DND-41 (cell line): ENCODE results near the gene NEDD4L.

Experiments
- ATAC-seq: fragments of 200-7000 bp; cut with Tn5 transposase; 3 replicates; pipeline ENCODE4 v1.9.1; 2021; ENCODE audit warnings: low read depth; ENCODE audit not compliant: insufficient read depth
- DNase-seq: peaks from one replicate; pipeline ENCODE4 v3.0.0-alpha.2; 2020
- H2AFZ ChIP-seq: 2 replicates; pipeline ENCODE4 v1.6.0; 2012; ENCODE audit warnings: low read depth, low read length
- H3K27ac ChIP-seq: 2 replicates; pipeline ENCODE4 v1.5.1; 2012; ENCODE audit warnings: low read length, inconsistent platforms
- H3K27me3 ChIP-seq: fragments of 200-600 bp; sonication (generic); 2 replicates; pipeline ENCODE4 v1.6.0; 2012; ENCODE audit warnings: low read length, mild to moderate bottlenecking, inconsistent platforms; ENCODE audit not compliant: insufficient read depth, poor library complexity
- H3K36me3 ChIP-seq: 2 replicates; pipeline ENCODE4 v1.5.1; 2012; ENCODE audit warnings: low read length, inconsistent platforms; ENCODE audit not compliant: insufficient read depth
- H3K4me1 ChIP-seq: 2 replicates; pipeline ENCODE4 v1.5.1; 2012; ENCODE audit warnings: mild to moderate bottlenecking, low read length; ENCODE audit not compliant: insufficient read depth
- H3K4me2 ChIP-seq: 2 replicates; pipeline ENCODE4 v1.6.0; 2012; ENCODE audit warnings: mild to moderate bottlenecking, moderate library complexity, low read length, inconsistent platforms; ENCODE audit not compliant: insufficient read depth
- H3K4me3 ChIP-seq, 2 experiments: fragments of 200-600 bp in 1 of 2; shearing (Covaris generic) in 1 of 2; 2 replicates each; pipeline ENCODE4 v1.5.1; 2012 to 2016; ENCODE audit warnings: inconsistent platforms in 2 of 2, low read length in 2 of 2, mild to moderate bottlenecking in 2 of 2, low read depth in 1 of 2, moderate library complexity in 1 of 2
- H3K79me2 ChIP-seq: 2 replicates; pipeline ENCODE4 v1.6.0; 2012; ENCODE audit warnings: low read length, inconsistent platforms; ENCODE audit not compliant: insufficient read depth
- H3K9ac ChIP-seq: 2 replicates; pipeline ENCODE4 v1.6.0; 2012; ENCODE audit warnings: low read depth, mild to moderate bottlenecking, inconsistent platforms, low read length, moderate library complexity
- H3K9me3 ChIP-seq: 2 replicates; pipeline ENCODE4 v1.5.1; 2012; ENCODE audit warnings: low read length, moderate library complexity, mild to moderate bottlenecking, inconsistent platforms; ENCODE audit not compliant: insufficient read depth, severe bottlenecking
- H4K20me1 ChIP-seq: 2 replicates; pipeline ENCODE4 v1.6.0; 2012; ENCODE audit warnings: low read length; ENCODE audit not compliant: insufficient read depth
- CTCF ChIP-seq: IDR thresholded peaks from 2 replicates; pipeline ENCODE4 v1.5.1; 2012; ENCODE audit warnings: borderline replicate concordance, low read length, moderate library complexity, mild to moderate bottlenecking; ENCODE audit not compliant: poor library complexity, severe bottlenecking; ENCODE audit errors: extremely low read depth
- EZH2 ChIP-seq: IDR thresholded peaks from 3 replicates; pipeline ENCODE4 v1.6.1; 2012; ENCODE audit warnings: borderline replicate concordance, low read depth, mild to moderate bottlenecking, moderate library complexity, low read length, inconsistent platforms; ENCODE audit not compliant: severe bottlenecking

Gene NEDD4L

GRCh38 chr18:58105888-58106260 is 61.8 kb downstream of the NEDD4L start:
- no peak overlapping the region for H3K4me2 ChIP-seq
- H3K4me1 ChIP-seq, result no peaks in the 10 kb centered on the region
- H3K9ac ChIP-seq, result no peak overlapping the region
- ATAC-seq, result no peak
- no peaks in the 10 kb centered on the region for H3K79me2 ChIP-seq
- peaks cover 14% of the 10 kb centered on the region for H4K20me1 ChIP-seq
- H3K27ac ChIP-seq, result no peak overlapping the region
- H3K27me3 ChIP-seq, result peaks cover 4% of the 10 kb centered on the region
- DNase-seq, result no peak
- TF ChIP-seq EZH2 (no peak), CTCF (no peak)
- H2AFZ ChIP-seq, result no peak overlapping the region
- H3K4me3 ChIP-seq, result no peak overlapping the region
- no peaks in the 10 kb centered on the region for H3K9me3 ChIP-seq
- no peaks in the 10 kb centered on the region for H3K36me3 ChIP-seq

- no peak for DNase-seq
- Histone ChIP-seq H3K4me2 (no peak overlapping the region), H4K20me1 (peaks cover 14% of the 10 kb centered on the region), H2AFZ (no peak overlapping the region), H3K27ac (no peak overlapping the region), H3K27me3 (peaks cover 4% of the 10 kb centered on the region), H3K4me3 (no peak overlapping the region), H3K36me3 (no peaks in the 10 kb centered on the region), H3K9me3 (no peaks in the 10 kb centered on the region), H3K4me1 (no peaks in the 10 kb centered on the region), H3K9ac (no peak overlapping the region), H3K79me2 (no peaks in the 10 kb centered on the region)
- TF ChIP-seq CTCF, result no peak
- no peak for TF ChIP-seq EZH2
- ATAC-seq, result no peak
These were observed 62.5 kb downstream of the NEDD4L start for GRCh38 chr18:58106289-58107070.

- ATAC-seq (no peak), DNase-seq (no peak)
- no peaks in the 10 kb centered on the region for H3K79me2 ChIP-seq
- H3K9ac ChIP-seq, result no peak overlapping the region
- no peak overlapping the region for H3K27ac ChIP-seq
- H3K4me1 ChIP-seq, result no peaks in the 10 kb centered on the region
- no peak overlapping the region for H3K4me3 ChIP-seq
- H3K27me3 ChIP-seq, result peaks cover 4% of the 10 kb centered on the region
- H3K4me2 ChIP-seq, result no peak overlapping the region
- H4K20me1 ChIP-seq, result peaks cover 14% of the 10 kb centered on the region
- H3K36me3 ChIP-seq, result no peaks in the 10 kb centered on the region
- H3K9me3 ChIP-seq, result no peaks in the 10 kb centered on the region
- no peak overlapping the region for H2AFZ ChIP-seq
- TF ChIP-seq CTCF (no peak), EZH2 (no peak)
These were observed 65.2 kb downstream of the NEDD4L start for GRCh38 chr18:58109256-58109655.
